ENCODE data around the gene PPIB.

Gene PPIB

DNA sequence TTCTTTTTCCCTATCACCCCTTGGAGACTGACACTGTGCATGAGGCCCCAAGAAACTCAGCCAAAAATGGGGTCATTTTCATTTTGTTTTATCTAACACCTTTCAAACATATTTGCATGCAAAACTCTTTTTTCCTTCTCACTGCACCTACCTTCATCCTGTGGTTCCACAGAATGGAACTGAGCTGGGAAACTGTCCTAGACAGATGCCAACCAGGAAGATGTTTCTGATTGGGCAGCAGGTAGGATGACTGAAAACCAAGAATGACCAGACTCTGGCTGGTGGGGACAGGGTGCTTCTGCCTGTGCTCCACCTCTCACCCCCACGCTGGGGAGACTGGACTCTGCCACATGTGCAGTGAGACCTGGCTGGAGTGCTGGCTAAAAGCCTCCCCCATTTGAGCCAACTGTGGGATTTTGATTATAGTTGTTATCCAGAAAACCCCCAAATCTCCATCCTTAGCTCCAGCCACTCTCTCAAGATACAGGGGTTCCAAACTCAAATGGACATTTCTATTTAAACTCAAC, 5.2 kb downstream of the PPIB start:
- no peak for DNase-seq (ENCODE audit: low read depth)

DNA sequence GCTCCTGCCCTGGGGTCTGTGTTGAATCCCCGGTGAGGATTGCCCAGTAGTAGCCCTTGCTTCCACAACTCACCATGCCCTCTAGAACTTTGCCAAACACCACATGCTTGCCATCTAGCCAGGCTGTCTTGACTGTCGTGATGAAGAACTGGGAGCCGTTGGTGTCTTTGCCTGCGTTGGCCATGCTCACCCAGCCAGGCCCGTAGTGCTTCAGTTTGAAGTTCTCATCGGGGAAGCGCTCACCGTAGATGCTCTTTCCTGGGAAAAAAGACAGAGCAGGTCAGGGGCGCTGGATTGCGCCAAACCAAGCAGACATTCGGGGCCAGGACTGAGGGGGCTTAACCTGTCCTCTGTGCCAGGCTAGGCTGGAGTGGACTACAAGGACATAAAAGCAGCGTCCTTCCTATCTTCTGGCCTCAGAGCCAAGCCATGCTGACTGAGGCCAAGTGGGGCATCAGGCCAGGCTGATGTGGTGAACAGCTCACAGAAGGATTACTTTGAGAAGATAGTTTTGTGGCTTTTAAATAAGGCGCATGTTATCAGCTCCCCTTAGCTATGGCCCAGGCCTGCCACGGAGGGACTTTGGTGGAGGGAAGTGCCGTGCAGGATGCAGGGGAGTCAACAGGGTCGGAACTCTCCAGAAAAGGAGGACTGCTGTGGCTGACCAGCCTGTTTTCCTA, 6.0 kb downstream of the PPIB start:
- no peak for DNase-seq (ENCODE audit: low read depth)

DNA sequence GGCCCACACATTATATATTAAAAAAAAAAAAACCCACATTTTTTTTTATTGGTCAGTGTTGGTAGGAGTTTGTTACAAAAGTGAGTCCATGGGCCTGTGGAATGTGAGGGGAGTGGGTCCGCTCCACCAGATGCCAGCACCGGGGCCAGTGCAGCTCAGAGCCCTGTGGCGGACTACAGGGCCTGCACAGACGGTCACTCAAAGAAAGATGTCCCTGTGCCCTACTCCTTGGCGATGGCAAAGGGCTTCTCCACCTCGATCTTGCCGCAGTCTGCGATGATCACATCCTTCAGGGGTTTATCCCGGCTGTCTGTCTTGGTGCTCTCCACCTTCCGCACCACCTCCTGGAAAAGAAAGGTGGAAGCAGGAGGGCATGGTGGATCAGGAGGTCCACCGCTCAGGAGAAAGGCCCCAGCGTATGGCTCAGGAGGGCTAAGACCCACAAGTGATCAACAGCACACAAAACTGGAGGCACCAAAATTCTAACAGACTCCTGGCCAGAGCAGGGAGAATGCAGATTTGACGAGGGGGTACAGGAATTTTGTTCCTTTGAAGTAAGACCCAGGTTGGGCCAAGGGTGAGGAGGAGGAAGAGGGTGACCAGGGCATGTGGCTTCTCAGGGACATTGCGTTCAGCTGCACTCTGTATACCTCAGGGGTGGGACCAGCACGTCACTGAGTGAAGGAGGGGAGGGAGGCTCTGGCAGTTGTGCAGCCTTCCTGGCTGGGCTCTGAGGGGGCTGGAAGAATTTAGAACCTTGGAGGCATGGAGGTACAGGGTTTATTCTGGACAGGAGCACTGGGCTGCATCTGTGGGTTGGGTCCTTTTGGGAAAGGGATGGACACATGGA, 6.8 kb downstream of the PPIB start:
- no peak for DNase-seq (ENCODE audit: low read depth)

DNA sequence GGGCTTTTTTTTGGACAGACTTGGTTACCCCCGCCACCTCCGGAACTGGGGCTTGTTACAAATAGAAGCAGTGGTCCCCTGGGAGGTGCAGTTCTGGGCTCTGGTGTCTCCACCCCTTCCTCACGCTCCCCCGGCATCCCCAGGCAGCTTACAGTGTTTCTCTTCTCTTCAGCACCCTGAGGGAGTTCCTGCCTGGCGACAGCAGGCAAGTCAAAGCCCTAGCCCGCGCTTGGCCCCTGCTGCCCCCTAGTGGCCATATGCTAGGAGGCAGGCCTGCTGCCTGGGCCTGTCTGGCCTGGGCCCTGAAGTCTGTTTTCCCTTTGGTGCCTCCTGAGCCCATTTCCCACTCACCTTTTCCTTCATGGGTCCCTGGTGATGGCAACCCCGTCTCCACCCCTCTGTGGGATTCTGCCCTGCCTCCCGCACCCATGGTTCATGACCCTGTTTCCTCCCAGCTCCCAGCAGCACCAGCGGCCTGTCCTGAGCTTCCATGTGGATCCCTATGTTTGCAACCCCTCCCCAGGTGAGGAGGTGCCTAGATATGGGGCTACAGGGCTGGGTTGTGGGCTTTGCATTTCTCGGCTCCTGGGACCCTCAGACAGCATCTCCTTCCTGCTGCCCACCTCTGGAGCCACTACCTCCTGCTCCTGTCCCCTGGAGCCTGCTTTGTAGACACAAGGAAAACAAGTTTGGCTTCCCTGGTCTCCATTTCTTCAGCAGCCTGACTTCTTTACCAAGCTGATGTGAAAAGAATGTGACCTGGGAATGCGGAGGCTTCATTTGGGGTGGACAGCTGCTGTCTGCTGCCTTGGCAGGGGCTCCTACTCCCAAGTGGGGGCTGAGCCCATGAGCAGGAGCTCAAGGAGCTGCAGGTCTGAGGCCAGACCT, 9.1 kb downstream of the PPIB start:
- DNase-seq (ENCODE audit: low read depth): peak; percentile 67

DNA sequence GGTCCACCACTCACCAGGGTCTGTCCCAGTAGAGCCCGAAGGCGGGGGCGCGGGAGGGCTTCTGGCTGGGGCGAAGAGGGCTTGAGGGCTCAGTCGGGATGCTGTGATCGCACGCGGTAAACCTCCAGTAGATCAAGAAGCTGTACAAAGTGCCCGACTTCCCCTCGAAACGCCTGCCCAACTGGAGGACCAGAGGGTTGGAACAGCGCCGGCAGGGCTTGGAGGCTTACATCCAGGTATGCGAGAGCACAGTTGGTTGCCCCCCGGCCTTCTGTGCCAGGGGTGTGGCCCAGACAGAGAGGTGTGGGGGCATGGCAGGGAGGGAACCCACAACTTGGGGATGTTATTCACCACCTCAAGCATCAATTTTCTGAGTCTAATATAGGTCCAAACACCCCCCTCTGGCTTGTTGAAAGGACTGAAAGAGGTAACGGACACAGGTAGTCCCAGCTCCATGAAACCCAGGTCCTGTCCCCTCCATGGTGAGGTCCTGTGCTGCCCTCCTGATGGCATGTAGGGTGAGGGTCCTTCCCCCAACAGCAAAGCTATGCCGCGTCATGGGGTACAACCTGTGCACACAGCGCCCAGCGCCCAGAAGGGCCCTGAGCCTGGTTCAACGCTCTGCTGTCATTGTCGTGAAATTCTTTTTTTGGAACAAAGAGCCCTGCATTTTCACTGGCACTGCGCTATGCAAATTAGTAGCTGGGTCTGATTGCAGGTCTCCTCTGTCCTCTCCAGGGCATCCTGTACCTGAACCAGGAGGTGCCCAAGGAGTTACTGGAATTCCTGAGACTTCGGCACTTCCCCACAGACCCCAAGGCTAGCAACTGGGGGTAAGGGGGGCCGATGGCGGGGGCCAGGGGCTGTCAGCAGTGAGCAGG, 10.1 kb downstream of the PPIB start:
- no peak for DNase-seq (ENCODE audit: low read depth)

DNA sequence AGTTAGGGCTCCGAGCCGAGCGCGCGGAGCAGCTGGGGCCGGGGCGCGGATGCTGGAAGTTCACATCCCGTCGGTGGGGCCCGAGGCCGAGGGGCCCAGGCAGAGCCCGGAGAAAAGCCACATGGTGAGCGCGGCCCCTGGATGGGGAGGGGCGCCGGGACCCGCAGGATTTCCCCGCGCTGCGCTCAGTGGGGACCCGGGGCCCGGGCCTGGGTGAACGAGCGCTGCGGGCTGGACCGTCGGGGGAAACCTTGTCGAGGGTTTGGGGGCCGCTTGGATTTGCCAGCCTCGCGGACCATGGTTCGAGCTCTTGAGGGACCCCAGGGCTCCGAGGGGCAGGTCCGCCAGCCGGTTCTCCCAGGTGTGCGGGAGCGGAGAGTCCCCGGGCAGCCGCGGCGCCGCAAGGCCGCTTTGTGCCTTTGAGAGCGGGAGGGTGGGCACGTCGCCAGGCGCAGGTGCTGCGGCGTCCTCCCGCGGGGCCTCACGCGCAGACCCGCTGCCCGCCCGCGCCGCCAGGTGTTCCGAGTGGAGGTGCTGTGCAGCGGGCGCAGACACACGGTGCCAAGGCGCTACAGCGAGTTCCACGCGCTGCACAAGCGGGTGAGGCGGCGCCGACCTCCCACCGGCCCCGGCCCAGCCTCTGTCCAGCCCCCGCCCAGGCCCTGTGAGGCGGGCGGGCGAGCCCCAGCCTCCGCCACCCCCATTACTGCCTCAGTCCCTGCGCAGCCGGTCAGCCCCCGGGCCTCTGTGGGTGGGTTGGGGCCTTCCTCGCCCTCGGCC, 10.9 kb downstream of the PPIB start, which contains the start of gene SNX22:
Gene SNX22 (plus strand): TSS at position 5 of the 780 bp plus-strand sequence. CDS start 45 bp downstream, at position 50.
- DNase-seq (ENCODE audit: low read depth): peak; percentile 9

DNA sequence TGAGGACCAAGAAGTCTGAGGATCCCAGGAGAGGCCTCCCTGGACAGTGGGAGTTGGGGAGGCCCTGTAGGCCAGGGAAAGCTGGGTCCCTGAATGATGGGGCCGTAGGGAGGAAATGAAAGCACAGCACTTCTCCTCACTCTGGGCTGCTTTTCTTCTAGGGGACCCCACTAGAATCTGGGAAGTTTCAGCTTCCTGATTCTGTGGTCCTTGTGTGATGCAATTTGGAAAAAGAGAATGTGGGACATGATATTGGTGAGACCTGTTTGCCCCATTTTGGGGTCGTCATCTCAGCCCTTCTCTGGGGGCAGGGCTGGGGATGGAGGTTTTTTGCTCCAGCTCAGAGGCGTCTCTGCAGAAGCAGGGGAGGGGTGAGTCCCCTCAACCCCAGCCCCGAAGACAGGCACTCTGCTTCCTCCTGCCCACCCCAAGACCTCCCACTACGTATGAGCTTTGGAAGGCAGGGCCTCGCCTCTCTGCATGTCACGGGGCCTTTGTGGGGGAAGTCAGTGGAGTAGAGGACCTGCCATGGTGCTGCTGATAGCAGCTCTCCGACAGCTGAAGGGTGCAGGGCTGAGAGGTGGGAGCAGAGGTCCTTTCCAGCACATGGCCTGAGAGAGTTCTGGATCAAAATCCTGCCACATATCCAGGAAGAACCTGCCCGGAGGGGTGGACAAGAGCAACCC, 12.8 kb downstream of the PPIB start:
- DNase-seq (ENCODE audit: low read depth): no peak

DNA sequence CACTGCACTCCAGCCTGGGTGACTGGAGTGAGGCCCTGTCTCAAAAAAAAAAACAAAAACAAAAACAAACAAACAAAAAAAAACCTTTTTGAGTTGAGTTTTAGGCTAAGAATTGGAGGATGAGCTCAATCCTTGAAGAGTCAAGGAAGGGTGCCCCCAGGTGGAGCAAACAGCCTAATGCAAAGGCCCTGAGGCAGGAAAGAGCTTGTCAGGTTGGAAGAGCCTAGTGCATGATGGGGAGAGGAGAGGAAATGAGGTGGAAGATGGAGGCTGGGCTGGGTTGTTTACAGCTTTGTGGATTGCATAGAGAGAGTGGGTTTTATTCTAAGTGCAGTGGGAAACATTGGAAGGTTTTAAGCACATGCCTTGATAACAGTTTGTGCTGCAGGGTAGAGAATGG, 13.4 kb downstream of the PPIB start:
- no peak for DNase-seq (ENCODE audit: low read depth)

DNA sequence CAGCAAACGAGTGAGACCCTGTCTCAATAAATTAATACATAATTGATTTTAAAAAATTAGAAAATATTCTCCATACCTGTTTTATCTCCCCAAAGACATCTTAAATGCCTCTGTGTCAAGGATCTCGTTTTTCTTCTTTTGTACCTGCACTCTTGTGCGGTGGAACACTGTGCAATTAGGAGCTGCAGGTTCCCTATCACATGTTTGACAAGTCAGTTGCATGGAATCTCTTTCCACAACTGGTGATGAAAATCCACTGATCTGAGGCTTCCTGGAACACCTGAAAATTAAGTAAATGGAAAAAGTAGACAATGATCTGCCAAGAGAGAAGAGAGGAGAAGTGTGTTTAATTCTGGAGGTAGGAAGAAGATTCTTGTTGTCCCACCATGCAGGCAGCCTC, 14.2 kb downstream of the PPIB start:
- no peak for DNase-seq (ENCODE audit: low read depth)

DNA sequence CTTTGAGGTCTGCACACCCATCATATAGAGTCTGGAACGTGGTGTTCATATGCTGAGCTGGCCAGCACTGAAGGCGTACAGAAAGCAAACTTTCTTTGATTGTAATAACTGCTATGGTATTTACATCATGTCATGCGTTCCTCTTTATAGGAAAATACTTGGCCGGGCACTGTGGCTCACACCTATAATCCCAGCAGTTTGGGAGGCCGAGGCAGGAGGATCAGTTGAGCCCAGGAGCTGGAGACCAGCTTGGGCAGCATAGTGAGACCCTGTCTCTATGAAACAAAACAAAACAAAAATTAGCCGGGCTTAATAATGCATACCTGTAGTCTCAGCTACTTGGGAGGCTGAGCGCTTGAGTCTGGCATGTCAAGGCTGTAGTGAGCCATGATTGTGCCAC, 14.7 kb downstream of the PPIB start:
- DNase-seq (ENCODE audit: low read depth): no peak

DNA sequence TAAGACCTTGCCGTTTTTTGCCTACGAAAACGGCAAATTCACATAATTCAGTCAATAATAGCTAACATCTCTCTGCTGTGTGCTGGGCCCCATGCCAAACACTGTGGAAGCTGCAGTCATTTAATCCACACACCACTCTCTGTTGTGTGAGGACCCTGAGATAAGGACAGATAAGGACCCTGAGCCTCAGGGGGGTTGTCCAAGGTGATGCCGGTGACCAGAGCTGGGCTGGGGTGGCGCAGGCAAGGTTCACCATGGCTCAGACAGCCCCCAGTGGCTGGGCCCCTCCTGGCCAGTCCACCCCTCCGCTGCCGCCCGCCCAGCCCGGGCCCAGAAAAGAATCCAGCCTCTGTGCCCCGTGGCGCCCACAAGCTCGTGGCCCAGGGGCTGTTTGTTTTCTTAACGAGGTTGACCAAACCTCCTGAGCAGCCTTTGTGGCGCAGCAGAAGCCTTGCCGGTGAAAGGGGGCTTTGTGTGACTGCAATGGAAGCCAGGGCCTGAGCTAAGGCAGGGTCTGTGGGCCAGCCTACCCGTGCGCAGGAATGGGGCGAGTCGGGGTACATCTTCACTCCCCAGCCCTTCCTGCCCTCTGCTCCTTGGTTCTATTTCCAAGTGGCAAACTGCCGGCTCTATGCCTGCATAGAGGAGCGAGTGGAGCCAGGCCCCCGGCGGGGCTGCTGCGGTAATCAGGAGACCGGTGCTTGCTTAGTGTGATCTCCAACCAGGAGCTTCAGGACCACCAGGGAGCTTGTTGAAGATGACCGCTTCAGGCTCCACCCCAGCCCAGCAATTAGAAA, 15.7 kb downstream of the PPIB start:
- DNase-seq (ENCODE audit: low read depth): no peak

DNA sequence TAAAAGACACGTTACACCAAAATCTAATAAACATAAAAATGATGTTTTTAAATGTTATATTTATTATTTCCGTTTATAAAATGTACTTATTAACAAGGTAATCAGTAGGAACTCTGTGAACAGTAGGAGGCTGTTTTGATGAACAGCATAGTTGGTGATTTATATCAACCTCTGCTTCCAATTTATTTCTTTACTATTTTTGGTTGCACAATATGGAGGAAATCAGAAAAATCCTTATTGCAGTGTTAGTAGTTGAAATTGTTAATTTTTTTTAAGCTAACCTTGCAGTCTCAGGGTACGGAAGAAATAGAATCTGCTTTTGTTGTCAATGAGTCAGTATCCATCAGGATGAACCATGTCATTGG, 16.3 kb downstream of the PPIB start:
- DNase-seq (ENCODE audit: low read depth): no peak

DNA sequence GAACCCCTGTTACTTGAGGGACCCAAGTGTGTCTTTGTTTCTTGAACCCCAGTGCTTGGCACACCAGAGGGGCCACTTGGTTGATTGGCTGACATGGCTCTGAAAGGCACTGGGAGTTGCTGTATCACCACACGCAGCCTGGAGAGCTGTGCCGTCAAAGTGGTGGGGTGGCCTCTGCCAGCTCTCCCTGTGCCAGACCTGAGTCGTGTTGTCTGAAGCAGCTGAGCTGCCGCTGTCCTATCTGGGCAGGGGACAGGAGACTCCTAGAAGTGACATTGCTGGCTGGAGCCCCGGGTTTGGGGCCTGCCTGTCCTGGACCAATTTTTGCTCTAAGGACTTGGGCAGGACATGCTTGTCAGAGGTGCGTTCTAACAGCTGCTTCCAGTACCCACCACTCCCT, 16.8 kb downstream of the PPIB start:
- no peak for DNase-seq (ENCODE audit: low read depth)

DNA sequence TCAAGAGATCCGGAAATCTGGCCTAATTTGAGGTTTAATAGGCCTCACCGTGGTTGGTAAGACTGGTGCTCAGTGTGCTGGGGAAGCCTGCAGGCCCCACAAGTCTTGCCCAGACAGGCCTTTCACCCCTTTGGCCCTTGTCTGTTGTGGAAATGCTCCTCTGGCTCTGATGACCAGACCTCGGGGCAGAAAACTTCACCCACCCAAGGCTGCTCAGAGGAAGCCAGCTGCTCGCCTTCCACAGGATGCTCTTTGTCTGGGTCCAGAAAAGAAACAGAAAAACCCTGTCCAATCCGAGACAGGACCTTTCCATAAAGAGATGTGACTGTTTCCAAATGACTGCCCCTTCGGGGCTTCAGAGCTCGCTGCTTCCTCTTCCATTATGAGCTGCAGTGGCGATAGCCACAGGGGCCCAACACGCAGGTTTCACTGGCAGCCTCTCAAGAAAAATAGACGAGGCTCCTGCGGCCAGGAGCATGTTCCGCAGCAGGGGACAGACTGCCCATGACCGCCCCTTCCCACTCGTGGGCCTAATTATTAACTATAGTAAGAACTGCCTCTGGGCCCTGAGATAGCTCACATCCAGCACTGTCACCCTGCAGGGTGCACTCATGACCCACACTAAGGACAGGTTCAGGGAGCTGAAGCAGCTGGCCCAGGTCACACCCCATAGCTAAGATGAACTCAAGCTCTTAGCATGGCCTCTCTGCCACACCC, 18.1 kb downstream of the PPIB start:
- DNase-seq (ENCODE audit: low read depth): no peak

DNA sequence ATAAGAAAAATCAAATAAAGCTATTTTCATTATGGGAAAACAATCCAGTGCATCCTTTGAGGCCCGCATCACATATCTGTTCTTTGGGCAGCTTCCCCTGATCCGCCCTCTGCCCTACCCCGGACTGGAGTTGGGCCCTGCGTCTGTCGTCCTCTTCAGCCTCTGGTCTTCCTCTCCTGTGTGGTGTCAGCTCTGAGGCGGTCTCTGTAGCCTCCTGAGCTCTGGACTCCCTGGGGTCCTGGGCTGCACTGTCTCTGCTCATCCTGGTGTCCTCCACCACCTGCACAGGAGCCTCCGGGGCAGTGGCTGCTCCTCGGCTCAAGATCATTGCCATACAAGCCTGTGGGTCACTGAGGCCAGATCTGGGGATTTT, 18.6 kb downstream of the PPIB start:
- no peak for DNase-seq (ENCODE audit: low read depth)

DNA sequence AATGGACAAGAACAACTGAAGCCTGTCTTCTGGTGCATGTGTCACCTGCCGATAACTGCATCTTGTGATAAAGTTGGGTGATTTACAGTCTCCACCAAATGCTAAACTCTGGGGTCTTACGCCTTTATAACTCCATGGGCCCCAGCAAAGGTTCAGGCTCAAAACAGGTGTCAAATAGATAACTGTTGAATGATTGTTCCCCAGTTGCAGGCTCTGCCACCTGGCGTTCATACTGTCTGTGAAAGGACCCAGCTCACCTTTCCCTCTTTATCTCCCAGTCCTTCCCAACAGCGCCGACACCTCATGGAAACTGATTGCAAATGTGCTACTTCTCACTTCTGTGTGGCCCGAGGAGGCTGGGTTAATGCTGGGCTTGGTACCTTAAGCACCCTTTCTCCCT, 19.5 kb downstream of the PPIB start:
- DNase-seq (ENCODE audit: low read depth): no peak

DNA sequence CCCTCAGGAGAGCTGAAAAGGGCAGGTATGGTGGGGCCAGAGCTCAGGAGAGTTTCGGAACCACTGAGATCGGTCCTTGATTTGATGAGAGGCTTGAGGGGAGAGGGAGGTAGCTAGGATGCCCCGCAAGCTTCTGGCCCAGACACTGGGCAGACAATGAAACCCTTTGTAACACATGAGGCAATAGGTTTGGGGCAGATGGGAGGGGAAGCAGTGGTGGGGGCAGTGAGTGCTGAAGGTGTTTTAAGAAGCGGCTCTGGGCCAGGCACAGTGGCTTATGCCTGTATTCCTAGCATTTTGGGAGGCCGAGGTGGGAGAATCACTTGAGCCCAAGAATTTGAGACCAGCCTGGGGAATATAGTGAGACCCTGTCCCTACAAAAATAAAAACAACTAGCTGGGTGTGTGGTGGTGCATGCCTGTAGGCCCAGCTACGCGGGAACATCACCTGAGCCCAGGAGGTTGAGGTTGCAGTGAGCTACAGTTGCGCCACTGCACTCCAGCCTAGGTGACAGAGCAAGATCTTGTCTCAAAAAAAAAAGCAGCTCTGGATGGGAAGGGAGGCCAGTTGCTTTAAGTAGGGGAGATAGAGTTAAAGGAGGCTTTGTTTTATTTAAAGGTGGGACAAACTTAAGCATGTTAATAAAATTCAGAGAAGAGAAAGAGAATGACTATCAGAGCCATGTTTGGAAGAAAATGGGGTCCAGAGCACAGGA, 20.9 kb downstream of the PPIB start:
- DNase-seq (ENCODE audit: low read depth): no peak

Measured in T-helper 22 cell (primary cell).